ENCODE results near the gene WDR74. TPM values are rescaled to one million over a fixed set of nuclear protein-coding genes. Genes with fewer than 3 reads are reported as not detected.

The WDR74 gene
- total and polyA plus RNA-seq, 2 of the 13 experiments (the other 11 are each of a cell fraction or from before 2014, with no cell fraction given), result 77.0 to 83.3 TPM

DNA sequence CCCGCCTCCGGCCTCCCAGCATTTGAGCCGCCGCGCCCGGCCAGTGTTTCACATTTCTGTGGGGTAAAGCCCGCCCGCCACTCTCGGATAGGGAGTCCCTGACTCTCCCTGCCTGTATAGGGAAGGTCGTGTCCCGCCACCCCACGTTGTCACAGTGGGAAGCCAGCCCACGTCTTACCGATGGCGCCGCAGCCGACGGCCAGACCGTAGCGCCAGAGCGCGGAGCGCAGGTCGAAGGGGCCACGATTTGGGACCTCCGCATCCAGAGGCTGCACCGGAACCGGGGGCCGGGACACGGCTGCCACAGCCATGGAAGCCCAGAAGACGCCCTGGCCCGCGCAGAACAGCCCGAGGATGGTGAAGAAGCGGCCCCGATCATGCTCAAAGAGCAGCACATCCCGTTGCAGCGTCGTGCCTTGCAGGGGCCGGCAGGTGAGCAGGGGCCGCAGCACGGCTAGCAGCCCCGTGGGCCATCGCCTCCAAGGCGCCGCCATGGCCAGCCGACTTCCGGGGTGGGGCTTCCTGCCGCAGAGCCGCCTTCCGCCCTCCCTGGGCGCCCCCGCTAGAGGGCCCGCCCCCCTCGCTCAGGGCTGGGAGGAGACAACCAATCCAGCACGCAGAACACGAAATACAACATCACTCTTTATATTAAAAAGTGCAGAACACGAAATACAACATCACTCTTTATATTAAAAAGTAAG, 47.7 kb downstream of the WDR74 start, which contains the start of gene TMEM223 (continued):
- TF ChIP-seq NONO (IDR thresholded peaks at IDR 0.05), result no peak
- peak; percentile 83 for TF ChIP-seq NONO (CRISPR knock-in tag; conservative IDR thresholded peaks at IDR 0.05)
- no peak for TF ChIP-seq ZBTB25 (CRISPR knock-in tag; IDR thresholded peaks at IDR 0.05)
- no peak for TF ChIP-seq KDM1A (CRISPR knock-in tag; IDR thresholded peaks at IDR 0.05)
- TF ChIP-seq TEAD2 (CRISPR knock-in tag; IDR thresholded peaks at IDR 0.05), result no peak
- no peak for TF ChIP-seq RFXAP (CRISPR knock-in tag; IDR thresholded peaks at IDR 0.05; ENCODE audit: borderline replicate concordance)
- TF ChIP-seq KDM5A (IDR thresholded peaks at IDR 0.05; ENCODE audit: borderline replicate concordance, low read length), result peak; percentile 75
- no peak for TF ChIP-seq HOXA7 (CRISPR knock-in tag; IDR thresholded peaks at IDR 0.05)
- TF ChIP-seq NR1H2 (CRISPR knock-in tag; IDR thresholded peaks at IDR 0.05; ENCODE audit: borderline replicate concordance, low read depth), result no peak
- TF ChIP-seq CREB1 (IDR thresholded peaks at IDR 0.05), result no peak
- TF ChIP-seq CREB1 (CRISPR knock-in tag; IDR thresholded peaks at IDR 0.05), result no peak
- TF ChIP-seq LBX2 (CRISPR knock-in tag; IDR thresholded peaks at IDR 0.05; ENCODE audit: borderline replicate concordance), result no peak
- TF ChIP-seq CREBL2 (CRISPR knock-in tag; IDR thresholded peaks at IDR 0.05; ENCODE audit: borderline replicate concordance), result peak; percentile 58; the same call in 1 of the 2 replicates
- peak; percentile 61; the same call in 1 of the 2 replicates for TF ChIP-seq KDM3A (CRISPR knock-in tag; IDR thresholded peaks at IDR 0.05; ENCODE audit: low read depth)
- TF ChIP-seq TAF15 (IDR thresholded peaks at IDR 0.05; ENCODE audit: low read depth, low read length, poor library complexity, severe bottlenecking), result peak; percentile 86
- no peak for TF ChIP-seq NCOR1 (IDR thresholded peaks at IDR 0.05; ENCODE audit: borderline replicate concordance, low read length)
- TF ChIP-seq, protein P1, sequence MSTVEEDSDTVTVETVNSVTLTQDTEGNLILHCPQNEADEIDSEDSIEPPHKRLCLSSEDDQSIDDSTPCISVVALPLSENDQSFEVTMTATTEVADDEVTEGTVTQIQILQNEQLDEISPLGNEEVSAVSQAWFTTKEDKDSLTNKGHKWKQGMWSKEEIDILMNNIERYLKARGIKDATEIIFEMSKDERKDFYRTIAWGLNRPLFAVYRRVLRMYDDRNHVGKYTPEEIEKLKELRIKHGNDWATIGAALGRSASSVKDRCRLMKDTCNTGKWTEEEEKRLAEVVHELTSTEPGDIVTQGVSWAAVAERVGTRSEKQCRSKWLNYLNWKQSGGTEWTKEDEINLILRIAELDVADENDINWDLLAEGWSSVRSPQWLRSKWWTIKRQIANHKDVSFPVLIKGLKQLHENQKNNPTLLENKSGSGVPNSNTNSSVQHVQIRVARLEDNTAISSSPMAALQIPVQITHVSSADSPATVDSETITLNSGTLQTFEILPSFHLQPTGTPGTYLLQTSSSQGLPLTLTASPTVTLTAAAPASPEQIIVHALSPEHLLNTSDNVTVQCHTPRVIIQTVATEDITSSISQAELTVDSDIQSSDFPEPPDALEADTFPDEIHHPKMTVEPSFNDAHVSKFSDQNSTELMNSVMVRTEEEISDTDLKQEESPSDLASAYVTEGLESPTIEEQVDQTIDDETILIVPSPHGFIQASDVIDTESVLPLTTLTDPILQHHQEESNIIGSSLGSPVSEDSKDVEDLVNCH (CRISPR knock-in tag; IDR thresholded peaks at IDR 0.05), result no peak
- TF ChIP-seq SOX13 (IDR thresholded peaks at IDR 0.05), result no peak
- TF ChIP-seq SOX13 (CRISPR knock-in tag; conservative IDR thresholded peaks at IDR 0.05 in 1 of 2, IDR thresholded peaks at IDR 0.05 in 1 of 2), result peak in 1 of 2 experiments; percentile 37; a peak in 1 of 4 replicates
- 0 out of 2 replicates have a peak, but pooled peaks have one; percentile 81 for TF ChIP-seq ZNF567 (CRISPR knock-in tag; IDR thresholded peaks at IDR 0.05; ENCODE audit: borderline replicate concordance)
- TF ChIP-seq, protein P2, sequence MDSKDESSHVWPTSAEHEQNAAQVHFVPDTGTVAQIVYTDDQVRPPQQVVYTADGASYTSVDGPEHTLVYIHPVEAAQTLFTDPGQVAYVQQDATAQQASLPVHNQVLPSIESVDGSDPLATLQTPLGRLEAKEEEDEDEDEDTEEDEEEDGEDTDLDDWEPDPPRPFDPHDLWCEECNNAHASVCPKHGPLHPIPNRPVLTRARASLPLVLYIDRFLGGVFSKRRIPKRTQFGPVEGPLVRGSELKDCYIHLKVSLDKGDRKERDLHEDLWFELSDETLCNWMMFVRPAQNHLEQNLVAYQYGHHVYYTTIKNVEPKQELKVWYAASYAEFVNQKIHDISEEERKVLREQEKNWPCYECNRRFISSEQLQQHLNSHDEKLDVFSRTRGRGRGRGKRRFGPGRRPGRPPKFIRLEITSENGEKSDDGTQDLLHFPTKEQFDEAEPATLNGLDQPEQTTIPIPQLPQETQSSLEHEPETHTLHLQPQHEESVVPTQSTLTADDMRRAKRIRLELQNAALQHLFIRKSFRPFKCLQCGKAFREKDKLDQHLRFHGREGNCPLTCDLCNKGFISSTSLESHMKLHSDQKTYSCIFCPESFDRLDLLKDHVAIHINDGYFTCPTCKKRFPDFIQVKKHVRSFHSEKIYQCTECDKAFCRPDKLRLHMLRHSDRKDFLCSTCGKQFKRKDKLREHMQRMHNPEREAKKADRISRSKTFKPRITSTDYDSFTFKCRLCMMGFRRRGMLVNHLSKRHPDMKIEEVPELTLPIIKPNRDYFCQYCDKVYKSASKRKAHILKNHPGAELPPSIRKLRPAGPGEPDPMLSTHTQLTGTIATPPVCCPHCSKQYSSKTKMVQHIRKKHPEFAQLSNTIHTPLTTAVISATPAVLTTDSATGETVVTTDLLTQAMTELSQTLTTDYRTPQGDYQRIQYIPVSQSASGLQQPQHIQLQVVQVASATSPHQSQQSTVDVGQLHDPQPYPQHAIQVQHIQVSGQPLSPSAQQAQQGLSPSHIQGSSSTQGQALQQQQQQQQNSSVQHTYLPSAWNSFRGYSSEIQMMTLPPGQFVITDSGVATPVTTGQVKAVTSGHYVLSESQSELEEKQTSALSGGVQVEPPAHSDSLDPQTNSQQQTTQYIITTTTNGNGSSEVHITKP (CRISPR knock-in tag; IDR thresholded peaks at IDR 0.05; ENCODE audit: low read depth), result peak; percentile 54; the same call in 1 of the 2 replicates
- TF ChIP-seq ZNF724P (CRISPR knock-in tag; IDR thresholded peaks at IDR 0.05; ENCODE audit: borderline replicate concordance), result no peak
- peak; percentile 96 for TF ChIP-seq POLR2G (IDR thresholded peaks at IDR 0.05; ENCODE audit: low read depth, low read length)

Data from HepG2 (cell line).